DMS 273 treated with DMSO at 0.1 percent for 48 hours (cell line): Measurements from ENCODE around the gene KNDC1.
"Not testable (repeated sequence)": the region's sequence is repeated elsewhere in the genome, so short reads cannot be mapped to it uniquely, and the experiment has no call there.

ENCODE experiments used
- DNase-seq: peaks from one replicate; lab custom pipeline; 2025; lab: John Stamatoyannopoulos, UW

Gene KNDC1

GRCh38 chr10:133140417-133141143, 19.4 kb upstream of the KNDC1 start:
- DNase-seq, result no peak

GRCh38 chr10:133141144-133141957, 18.7 kb upstream of the KNDC1 start:
- no peak for DNase-seq

DNA sequence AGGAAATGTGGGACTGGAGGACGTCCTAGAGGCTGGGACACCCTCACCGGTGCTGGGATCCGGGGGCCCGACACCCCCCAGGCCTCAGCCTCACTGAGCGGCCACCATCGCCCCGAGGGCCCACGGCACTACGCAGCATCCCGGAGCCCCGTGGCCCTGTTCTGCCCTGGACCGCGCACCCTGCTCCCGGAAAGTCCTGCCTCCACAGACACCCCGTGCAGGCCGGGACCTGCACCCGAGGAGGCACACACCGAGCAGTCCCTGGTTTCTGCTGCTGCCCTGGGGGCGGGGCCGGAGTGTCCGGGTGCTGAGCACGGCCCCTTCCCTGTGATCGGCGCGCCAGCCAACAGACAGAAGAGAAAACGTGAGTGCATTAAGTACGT, 18.1 kb upstream of the KNDC1 start:
- no peak for DNase-seq

- DNase-seq, result no peak
Observed at GRCh38 chr10:133142523-133143199, 17.4 kb upstream of the KNDC1 start.

DNA sequence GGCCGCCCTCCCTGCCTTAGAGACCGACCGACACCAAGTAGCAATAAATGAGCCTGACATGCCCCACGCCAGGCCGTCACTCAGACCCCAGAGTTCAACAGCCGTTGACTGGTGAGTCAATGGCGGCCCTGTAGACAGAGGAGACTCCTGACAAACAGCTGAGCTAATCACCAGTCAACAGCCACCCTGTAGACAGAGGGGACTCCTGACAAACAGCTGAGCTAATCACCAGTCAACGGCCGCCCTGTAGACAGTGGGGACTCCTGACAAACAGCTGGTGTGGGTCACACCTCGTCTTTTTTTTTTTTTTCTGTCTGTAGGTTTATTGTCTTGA, 16.9 kb upstream of the KNDC1 start:
- DNase-seq, result no peak

DNA sequence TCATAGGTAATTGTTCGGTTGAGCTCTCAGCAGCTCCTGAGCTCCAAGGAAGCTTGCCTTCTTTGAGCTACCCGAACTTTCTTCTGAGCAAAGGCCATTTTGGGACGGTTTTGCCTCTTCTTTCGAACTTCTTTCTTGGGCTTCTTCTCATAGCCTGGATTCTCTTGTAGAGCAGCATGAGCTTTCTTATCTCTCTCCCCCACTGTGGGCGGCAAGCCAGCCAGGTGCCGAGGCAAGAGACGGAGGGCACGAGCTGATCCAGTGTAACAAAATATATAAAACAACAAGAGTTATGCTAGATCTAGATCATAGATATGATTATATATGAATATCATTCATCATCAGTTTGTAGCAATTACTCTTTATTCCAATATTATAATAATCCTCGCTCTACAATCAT, 16.5 kb upstream of the KNDC1 start:
- no peak for DNase-seq

- DNase-seq, result no peak
Observed at GRCh38 chr10:133144771-133145170, 15.2 kb upstream of the KNDC1 start.

- DNase-seq, result no peak
Observed at GRCh38 chr10:133150226-133150625, 9.8 kb upstream of the KNDC1 start.

- no peak for DNase-seq
Observed at GRCh38 chr10:133150656-133151055, 9.4 kb upstream of the KNDC1 start.

- not testable (repeated sequence) for DNase-seq
Observed at GRCh38 chr10:133151071-133151470, 8.9 kb upstream of the KNDC1 start.

GRCh38 chr10:133151543-133151972, 8.5 kb upstream of the KNDC1 start:
- DNase-seq, result no peak

DNA sequence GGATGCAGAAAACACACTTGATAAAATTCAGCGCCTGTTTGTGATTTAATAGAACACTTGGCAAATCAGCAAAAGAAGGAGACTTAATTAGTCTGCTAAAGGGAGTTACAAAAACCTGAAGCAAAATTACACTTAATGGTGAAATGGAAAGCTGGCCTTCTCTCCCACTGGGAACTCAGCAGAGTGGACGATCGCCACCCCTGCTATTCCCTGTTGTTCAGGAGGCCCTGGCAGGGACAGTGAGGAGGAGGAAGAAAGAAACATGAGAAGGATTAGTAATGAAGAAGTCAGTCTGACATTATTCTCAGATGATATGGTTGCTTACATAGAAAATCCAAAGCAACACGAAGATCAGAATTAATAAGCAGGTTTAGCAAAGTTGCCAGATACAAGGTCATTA, 5.6 kb upstream of the KNDC1 start:
- DNase-seq, result no peak

DNA sequence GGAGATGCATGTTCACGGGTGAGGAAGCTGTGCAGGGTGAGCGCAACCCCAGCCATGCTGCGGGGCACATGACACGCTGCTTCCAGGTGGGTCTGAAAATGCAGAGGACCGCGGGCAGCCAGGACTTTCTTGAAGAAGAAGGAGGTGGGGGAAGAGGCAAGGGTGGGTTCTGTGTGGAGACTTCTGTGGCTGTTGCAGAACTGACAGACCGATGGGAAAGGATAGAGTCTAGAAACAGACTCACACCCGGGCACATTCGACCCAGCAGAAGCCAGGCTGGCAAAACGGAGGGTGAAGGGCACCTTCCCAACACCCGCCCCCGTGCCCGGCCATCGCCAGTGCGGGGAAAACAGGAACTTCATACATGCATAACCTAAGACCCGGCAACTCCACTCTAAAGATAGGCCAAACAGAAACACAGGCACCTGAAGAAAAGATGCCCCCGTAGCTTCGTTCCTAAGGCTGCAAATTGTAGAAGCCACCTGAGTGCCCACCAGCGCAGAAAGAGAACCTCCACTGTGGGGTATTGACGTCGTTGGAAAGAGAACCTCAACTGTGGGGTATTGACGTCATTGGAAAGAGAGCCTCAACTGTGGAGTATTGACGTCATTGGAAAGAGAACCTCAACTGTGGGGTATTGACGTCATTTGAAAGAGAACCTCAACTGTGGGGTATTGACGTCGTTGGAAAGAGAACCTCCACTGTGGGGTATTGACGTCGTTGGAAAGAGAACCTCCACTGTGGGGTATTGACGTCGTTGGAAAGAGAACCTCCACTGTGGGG, 4.8 kb upstream of the KNDC1 start:
- DNase-seq, result no peak

DNA sequence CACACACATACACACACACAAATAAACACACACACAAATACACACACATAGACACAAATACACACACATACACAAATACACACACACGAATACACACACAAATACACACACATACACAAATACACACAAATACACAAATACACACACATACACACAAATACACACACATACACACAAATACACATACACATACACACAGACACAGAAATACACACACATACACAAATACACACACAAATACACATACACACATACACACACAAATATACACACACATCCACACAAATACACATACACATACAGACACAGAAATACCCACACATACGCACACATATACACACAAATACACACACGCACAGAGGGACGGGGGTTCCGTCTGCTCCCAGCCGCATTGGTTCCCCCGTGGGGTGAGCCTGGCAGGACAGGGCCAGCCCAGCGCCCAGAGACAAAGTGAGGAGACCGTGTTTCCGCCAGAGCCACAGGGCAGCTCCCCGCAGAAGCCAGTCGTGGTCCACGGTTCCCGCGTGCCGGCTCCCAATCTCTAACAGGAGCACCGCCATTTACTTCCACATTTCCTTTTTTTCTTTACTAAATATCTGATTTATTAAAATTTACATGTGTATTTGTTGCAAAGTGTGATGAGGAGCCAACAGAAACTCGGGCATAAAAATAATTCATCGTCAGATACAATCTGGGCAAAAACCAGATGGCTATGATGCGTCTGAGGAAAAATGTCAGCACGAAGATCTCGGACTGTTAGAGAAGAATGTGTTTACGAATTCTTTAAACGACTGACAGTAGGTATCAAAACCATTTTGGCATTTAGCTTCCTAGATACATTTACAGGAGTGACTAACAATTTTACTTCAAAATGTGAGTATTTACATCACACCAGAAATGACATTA, 3.1 kb upstream of the KNDC1 start:
- no peak for DNase-seq

DNA sequence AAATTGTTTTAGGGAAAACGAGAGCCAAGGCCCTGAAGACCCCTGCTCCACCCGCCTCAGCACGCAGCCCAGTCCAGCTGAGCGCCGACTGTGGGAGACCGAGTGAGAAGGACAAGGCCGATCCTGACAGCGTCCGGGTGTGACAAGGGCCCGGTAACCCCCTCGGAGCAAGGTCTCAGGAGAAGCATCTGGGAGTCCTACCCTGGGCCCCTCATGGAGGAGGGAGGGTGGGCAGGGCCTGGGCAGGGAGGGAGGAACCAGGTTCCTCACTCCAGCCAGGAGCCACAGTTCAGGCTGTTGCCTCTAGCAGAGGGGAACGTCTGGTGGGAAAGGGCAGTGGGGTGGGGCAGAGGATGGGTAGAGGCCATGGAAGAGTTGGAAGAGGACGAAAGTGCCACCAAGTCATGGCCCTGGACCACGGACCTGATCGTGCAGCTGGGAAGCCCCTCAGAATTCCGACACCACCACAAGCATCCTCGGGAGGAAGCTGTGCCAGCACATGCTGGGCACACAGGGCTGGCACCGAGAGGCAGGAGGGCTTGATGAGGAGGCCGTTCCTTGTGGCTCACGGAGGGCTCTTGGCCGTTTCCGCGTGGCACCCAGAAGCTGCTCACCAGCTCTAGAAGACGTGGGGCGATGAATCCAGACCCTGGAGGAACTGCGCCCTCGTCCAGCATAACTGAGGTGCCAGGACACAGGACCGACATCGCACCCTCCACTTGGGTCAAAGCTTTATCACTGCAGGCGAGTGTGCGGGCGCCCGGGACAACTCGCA, 2.2 kb upstream of the KNDC1 start:
- no peak for DNase-seq

- no peak for DNase-seq
Observed at GRCh38 chr10:133158437-133158755, 1.6 kb upstream of the KNDC1 start.

GRCh38 chr10:133158756-133159610, 1.0 kb upstream of the KNDC1 start:
- no peak for DNase-seq

DNA sequence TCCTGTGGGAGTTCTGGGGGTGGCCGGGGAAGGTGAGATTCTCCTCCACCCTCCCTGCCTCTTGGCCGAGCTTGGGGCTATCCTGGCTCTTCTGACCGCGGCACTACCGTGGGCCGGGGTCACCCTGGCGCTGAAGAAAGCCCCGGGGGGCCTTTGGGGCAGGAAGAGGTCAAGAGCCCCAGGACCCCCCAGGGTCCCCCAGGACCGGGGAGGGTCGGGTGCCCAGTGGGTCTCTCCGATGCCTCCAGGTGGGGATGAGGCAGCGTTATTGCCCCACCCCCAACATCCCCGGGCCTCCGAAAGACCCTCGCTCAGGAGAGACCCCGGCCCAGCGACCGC, 439 bp upstream of the KNDC1 start:
- no peak for DNase-seq

GRCh38 chr10:133160826-133161471, 930 bp downstream of the KNDC1 start:
- DNase-seq, result no peak
